GM23248 (cell line): ENCODE results near the gene RALGPS1.

Experiments
- EZH2 ChIP-seq: fragments of 200-600 bp; sonication (generic); IDR thresholded peaks from 2 replicates; pipeline ENCODE4 v1.6.1; 2018; ENCODE audit warnings: antibody characterized with exemption, mild to moderate bottlenecking; ENCODE audit not compliant: insufficient read depth, poor library complexity, severe bottlenecking
- EZH2phosphoT487 ChIP-seq: fragments of 200-600 bp; sonication (generic); IDR thresholded peaks from 2 replicates; pipeline ENCODE4 v1.6.1; 2018; ENCODE audit warnings: antibody characterized with exemption, moderate library complexity, mild to moderate bottlenecking, low read depth; ENCODE audit not compliant: insufficient read depth

GRCh38 chr9:127168756-127169574 is 254.4 kb downstream of the RALGPS1 start:
- TF ChIP-seq EZH2 (no peak), EZH2phosphoT487 (no peak)
